NT2/D1 (cell line): ENCODE measurements around the gene RAB5B.

Experiments
- YY1 ChIP-seq: IDR thresholded peaks from 2 replicates; pipeline ENCODE4 v1.6.1; 2011; ENCODE audit not compliant: insufficient read length, insufficient read depth
- ZNF274 ChIP-seq: IDR thresholded peaks from 2 replicates; pipeline ENCODE4 v1.6.1; 2011; ENCODE audit warnings: mild to moderate bottlenecking, low read depth, low read length

- TF ChIP-seq YY1: no peak
- no peak for TF ChIP-seq ZNF274
Measured at GRCh38 chr12:56029666-56030293, 55.9 kb downstream of the RAB5B start.
